GM18505 (cell line): Measurements from ENCODE around the gene SVIL.
"Not testable (repeated sequence)": the region's sequence is repeated elsewhere in the genome, so short reads cannot be mapped to it uniquely, and the experiment has no call there.

Source experiments
- ATAC-seq: cut with Tn5 transposase; IDR thresholded peaks from one replicate; pipeline ENCODE4 v1.9.1; 2021; ENCODE audit not compliant: unreplicated experiment
- POLR2A ChIP-seq: IDR thresholded peaks from 4 replicates; pipeline ENCODE4 v1.6.1; 2011; ENCODE audit warnings: borderline replicate concordance; ENCODE audit not compliant: insufficient read depth, insufficient read length; ENCODE audit errors: extremely low read depth

Gene SVIL

GRCh38 chr10:29646238-29646902 lies 11.6 kb upstream of the SVIL start:
- ATAC-seq, result no peak
- no peak for TF ChIP-seq POLR2A

DNA sequence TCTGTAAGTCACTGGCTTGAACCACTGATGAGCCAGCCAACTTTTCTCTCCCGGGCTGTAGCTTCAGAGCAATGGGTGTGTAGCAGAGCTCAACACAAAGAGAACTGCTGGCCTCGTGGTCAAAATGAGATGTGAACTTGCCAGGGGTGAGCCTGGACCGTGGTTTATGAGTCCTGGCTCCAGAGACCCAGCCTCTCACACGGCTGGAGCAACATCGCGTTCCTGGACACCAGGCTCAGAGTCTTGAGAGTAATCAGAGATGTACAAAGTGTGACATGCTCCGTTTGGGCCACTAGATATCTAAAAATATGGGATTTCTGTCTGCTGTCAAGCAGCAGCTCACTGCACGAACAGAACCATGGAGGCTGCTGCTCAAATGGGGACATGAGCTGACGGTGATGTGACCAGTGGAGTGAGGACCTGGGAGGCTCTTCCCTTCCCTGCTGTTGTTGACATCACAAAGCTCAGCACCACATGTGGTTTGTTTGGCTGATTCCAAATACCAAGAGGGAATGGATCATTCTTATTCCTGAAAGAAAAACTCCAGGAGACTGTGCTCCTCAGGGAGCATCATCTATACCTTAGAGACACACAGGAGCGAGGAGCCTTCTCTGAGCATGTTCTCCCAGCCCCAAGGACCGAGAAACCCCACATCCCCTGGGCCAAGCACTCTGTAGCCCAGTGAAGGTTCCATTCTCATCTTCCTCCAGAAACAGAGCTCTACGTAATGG lies 9.2 kb upstream of the SVIL start:
- no peak for ATAC-seq
- no peak for TF ChIP-seq POLR2A

GRCh38 chr10:29642990-29643389 lies 8.2 kb upstream of the SVIL start:
- ATAC-seq, result no peak
- no peak for TF ChIP-seq POLR2A

- TF ChIP-seq POLR2A, result no peak
- no peak for ATAC-seq
These were observed 2.8 kb upstream of the SVIL start for GRCh38 chr10:29637537-29637936.

DNA sequence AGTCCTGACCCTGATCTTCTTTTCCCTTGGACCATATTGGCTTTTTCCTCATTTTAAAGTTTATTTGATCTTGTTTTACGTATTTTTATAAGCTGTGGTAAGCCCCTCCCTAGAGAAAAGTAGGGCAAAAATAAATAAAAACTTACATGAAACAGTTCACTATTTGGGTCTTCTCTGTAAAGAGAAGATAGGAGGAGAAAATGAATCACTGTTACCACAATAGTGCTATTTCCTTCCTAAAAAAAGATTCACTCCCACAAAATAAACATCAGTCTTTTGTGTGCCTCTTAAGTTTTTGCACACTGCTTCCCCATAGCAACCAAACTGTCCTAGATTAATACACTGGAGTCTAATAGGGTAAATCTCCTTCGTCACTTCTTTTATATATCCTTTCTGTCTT lies 1.4 kb upstream of the SVIL start:
- no peak for ATAC-seq
- TF ChIP-seq POLR2A, result no peak

GRCh38 chr10:29635711-29636144 lies 957 bp upstream of the SVIL start:
- peak; percentile 60 for ATAC-seq
- TF ChIP-seq POLR2A, result no peak

- no peak for TF ChIP-seq POLR2A
- ATAC-seq, result no peak
These were observed 666 bp downstream of the SVIL start for GRCh38 chr10:29634105-29634504.

- no peak for ATAC-seq
- TF ChIP-seq POLR2A, result no peak
These were observed 3.8 kb downstream of the SVIL start for GRCh38 chr10:29631049-29631339.

DNA sequence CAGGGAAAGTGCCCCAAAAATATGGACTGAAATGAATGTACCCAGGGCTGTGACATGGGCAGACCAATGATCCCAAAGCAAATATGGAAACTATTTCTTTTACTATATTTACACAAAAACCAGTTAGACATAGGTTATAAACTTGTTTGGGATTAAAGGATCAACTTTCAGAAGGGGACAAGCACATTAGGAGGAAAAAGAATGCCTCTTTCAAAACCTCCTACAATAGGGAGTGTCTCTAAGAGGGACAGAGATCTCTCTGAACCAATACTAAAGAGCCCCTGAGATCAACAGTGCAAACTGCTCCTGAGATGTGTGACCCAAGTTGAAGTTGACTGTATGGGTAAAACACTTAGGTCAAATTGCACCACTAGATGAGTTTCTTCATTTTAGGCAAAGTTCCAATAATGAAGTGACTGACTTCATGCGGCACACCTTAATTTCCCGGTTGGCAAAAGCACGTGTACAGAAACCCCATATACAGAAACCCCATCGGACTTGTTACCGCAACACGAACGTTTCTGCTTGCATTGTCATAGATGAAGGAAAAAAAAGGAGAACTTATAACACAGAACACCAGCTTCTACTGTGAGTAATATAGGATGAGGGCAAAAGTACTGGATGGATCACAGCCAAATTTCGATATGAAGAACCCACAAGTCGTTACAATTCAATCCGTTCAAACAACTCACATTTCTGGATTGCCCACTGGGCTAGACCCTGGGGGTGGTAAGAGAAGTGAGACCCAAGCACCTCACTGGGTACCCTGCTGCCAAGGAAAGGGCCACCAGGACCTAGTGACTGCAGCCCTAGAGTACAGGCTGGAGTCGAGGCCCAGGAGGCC lies 4.3 kb downstream of the SVIL start:
- ATAC-seq, result no peak
- no peak for TF ChIP-seq POLR2A

- no peak for ATAC-seq
These were observed 5.8 kb downstream of the SVIL start for GRCh38 chr10:29628912-29629526.

DNA sequence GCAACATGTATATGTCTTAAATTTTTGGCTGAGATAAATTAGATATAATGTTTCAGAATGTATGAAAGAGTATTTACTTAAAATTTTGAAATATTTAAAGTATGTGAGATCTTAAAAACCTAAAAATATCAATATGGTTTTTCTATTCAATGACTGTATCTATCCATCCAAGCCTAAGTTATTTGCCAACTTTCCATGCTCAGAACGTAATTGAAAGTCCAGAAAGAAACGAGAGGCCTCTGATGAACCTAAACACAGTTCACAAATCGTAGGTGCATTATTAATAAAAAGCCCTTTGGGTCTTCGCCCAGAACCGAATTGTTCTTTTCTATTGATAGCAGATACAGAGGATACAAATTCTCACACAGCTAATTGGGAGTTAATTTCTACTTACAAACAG lies 6.5 kb downstream of the SVIL start:
- TF ChIP-seq POLR2A, result no peak
- no peak for ATAC-seq

More at GRCh38 chr10:29628912-29629526, 5.8 kb downstream of the SVIL start:
- TF ChIP-seq POLR2A, result no peak

GRCh38 chr10:29627201-29628132 lies 7.3 kb downstream of the SVIL start:
- no peak for TF ChIP-seq POLR2A
- no peak for ATAC-seq

DNA sequence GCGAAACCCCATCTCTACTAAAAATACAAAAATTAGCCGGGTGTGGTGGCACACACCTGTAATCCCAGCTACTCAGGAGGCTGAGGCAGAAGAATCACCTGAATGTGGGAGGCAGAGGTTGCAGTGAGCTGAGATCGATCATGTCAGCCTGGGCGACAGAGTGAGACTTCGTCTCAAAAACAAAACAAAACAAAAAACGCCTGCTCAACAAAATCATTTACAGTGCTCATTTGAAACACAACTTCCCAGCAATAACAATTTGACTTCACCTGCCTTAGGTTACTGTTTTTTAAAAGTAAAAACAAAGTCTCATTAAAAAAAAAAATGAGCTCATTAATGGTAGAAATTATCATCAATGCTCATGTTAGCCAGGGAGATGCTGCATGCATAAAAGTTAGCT lies 10.4 kb downstream of the SVIL start:
- not testable (repeated sequence) for ATAC-seq
